ENCODE measurements around the gene HTR2B.
A peak's percentile ranks its signal among the peaks of the same experiment; 100 is the strongest.
"Not testable (repeated sequence)": the region's sequence is repeated elsewhere in the genome, so short reads cannot be mapped to it uniquely, and the experiment has no call there.

The HTR2B gene

GRCh38 chr2:231068525-231069222 is 56.2 kb downstream of the HTR2B start:
- TF ChIP-seq CTCF (IDR thresholded peaks at IDR 0.05; ENCODE audit: unreplicated experiment in 3 of 3) = no peak
- peaks cover 57% of the 10 kb centered on the region for H3K36me3 Mint-ChIP-seq (ENCODE audit: low read depth)
- H3K4me3 Mint-ChIP-seq = no peak overlapping the region
- no peaks in the 10 kb centered on the region for H3K4me1 Mint-ChIP-seq
- H3K27me3 Mint-ChIP-seq (ENCODE audit: low read depth) = no peaks in the 10 kb centered on the region
- H3K9me3 Mint-ChIP-seq = no peaks in the 10 kb centered on the region
- no peak overlapping the region for H3K27ac Mint-ChIP-seq

DNA sequence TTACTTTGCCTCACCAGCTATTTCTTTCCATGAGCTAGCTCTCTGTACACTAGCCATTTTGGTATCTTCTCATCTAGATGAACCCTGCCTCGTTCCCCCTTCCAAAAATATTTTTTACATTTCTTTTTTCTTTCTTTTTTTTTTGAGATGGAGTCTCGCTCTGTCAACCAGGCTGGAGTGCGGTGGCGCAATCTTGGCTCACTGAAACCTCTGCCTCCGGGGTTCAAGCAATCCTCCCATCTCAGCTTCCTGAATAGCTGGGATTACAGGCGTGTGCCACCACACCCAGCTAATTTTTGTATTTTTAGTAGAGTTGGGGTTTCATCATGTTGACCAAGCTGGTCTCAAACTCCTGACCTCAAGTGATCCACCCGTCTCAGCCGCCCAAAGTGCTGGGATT is 57.3 kb downstream of the HTR2B start:
- H3K36me3 Mint-ChIP-seq (ENCODE audit: low read depth) = peaks cover 64% of the 10 kb centered on the region
- not testable (repeated sequence) for H3K27me3 Mint-ChIP-seq (ENCODE audit: low read depth); H3K4me1 Mint-ChIP-seq; H3K27ac Mint-ChIP-seq; H3K9me3 Mint-ChIP-seq; H3K4me3 Mint-ChIP-seq

- Mint-ChIP-seq H3K36me3 (ENCODE audit: low read depth) (peaks cover 67% of the 10 kb centered on the region), H3K27me3 (ENCODE audit: low read depth) (no peaks in the 10 kb centered on the region), H3K9me3 (no peaks in the 10 kb centered on the region), H3K4me1 (no peaks in the 10 kb centered on the region), H3K4me3 (no peak overlapping the region), H3K27ac (no peak overlapping the region)
- no peak for TF ChIP-seq CTCF (IDR thresholded peaks at IDR 0.05; ENCODE audit: unreplicated experiment in 3 of 3)
Observed at GRCh38 chr2:231065966-231066365, 58.9 kb downstream of the HTR2B start.

DNA sequence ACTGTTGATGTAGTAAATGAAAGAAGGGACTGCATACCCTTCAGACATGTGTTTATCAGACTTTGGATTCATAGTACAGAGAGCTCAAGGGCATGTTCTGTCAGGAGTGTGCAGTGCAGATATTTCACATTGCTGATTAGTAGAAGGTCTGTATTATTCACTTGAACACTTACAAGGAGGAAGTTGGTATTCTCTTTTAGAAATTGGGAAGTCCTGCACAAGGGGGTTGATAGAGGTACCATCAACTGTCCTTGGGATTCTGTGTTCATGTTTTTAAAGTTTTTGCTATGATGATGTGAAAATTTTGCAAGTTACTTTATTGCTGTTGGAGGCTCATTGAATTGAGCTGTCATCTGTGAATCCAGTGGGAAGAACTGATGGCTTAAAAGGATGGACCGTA is 61.5 kb downstream of the HTR2B start:
- H3K4me3 Mint-ChIP-seq = no peak overlapping the region
- peaks cover 19% of the 10 kb centered on the region for H3K4me1 Mint-ChIP-seq
- H3K27ac Mint-ChIP-seq = no peak overlapping the region
- no peaks in the 10 kb centered on the region for H3K9me3 Mint-ChIP-seq
- TF ChIP-seq CTCF (IDR thresholded peaks at IDR 0.05; ENCODE audit: unreplicated experiment in 3 of 3) = no peak
- H3K36me3 Mint-ChIP-seq (ENCODE audit: low read depth) = peaks cover 57% of the 10 kb centered on the region
- no peaks in the 10 kb centered on the region for H3K27me3 Mint-ChIP-seq (ENCODE audit: low read depth)

- H3K27me3 Mint-ChIP-seq (ENCODE audit: low read depth) = no peaks in the 10 kb centered on the region
- TF ChIP-seq CTCF (IDR thresholded peaks at IDR 0.05; ENCODE audit: unreplicated experiment in 3 of 3) = no peak
- peaks cover 25% of the 10 kb centered on the region for H3K4me1 Mint-ChIP-seq
- H3K9me3 Mint-ChIP-seq = no peaks in the 10 kb centered on the region
- no peak overlapping the region for H3K4me3 Mint-ChIP-seq
- H3K27ac Mint-ChIP-seq = no peak overlapping the region
- peaks cover 52% of the 10 kb centered on the region for H3K36me3 Mint-ChIP-seq (ENCODE audit: low read depth)
Observed at GRCh38 chr2:231062776-231063175, 62.1 kb downstream of the HTR2B start.

DNA sequence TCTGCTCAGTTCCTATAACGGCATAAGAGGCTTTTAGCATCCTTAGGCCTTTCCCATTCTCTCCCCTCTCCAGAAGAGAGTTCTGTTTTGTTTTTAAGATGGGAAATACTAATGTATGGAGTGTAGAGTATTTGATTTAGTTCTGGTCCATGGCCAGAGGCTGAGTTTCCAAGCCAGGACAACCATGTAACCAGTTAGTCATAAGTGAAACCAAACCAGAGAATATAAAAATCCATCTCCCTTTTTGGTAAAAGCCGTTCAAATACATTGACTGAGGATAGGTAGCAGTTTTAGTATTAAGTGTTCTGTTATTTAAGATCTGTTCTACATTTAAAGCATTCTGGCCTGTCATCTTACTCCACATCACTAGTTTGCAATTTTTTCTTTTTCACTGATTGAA is 65.1 kb downstream of the HTR2B start:
- Mint-ChIP-seq H3K27ac (peak overlapping the region in 1 of 3 experiments; percentile 4), H3K9me3 (no peaks in the 10 kb centered on the region), H3K27me3 (ENCODE audit: low read depth) (no peaks in the 10 kb centered on the region), H3K36me3 (ENCODE audit: low read depth) (peaks cover 29% of the 10 kb centered on the region), H3K4me3 (peak overlapping the region; percentile 61 to 100 (median 100)), H3K4me1 (peaks cover 33% of the 10 kb centered on the region)
- no peak for TF ChIP-seq CTCF (IDR thresholded peaks at IDR 0.05; ENCODE audit: unreplicated experiment in 3 of 3)
